ENCODE results near the gene MEGF6.

The MEGF6 gene

GRCh38 chr1:3611170-3612019 is at the start of gene MEGF6:
MEGF6 (minus strand) TSS chr1:3611508; CDS start chr1:3611268, 240 bp downstream.
- DNase-seq (ENCODE audit: low read depth in 2 of 2), result peak; percentile 39 to 41

GRCh38 chr1:3660704-3661103 is 49.4 kb upstream of the MEGF6 start:
- DNase-seq (ENCODE audit: low read depth in 2 of 2), result no peak

- no peak for DNase-seq (ENCODE audit: low read depth in 2 of 2)
These were observed 47.8 kb upstream of the MEGF6 start for GRCh38 chr1:3659093-3659492.

- DNase-seq (ENCODE audit: low read depth in 2 of 2), result no peak
These were observed 46.9 kb upstream of the MEGF6 start for GRCh38 chr1:3658231-3658615.

- no peak for DNase-seq (ENCODE audit: low read depth in 2 of 2)
These were observed 46.4 kb upstream of the MEGF6 start for GRCh38 chr1:3657578-3658230.

- no peak for DNase-seq (ENCODE audit: low read depth in 2 of 2)
These were observed 45.8 kb upstream of the MEGF6 start for GRCh38 chr1:3657096-3657475.

GRCh38 chr1:3656450-3657095 is 45.3 kb upstream of the MEGF6 start:
- no peak for DNase-seq (ENCODE audit: low read depth in 2 of 2)

GRCh38 chr1:3654549-3655281 is 43.4 kb upstream of the MEGF6 start:
- DNase-seq (ENCODE audit: low read depth in 2 of 2), result no peak

GRCh38 chr1:3653286-3653618 is 41.9 kb upstream of the MEGF6 start:
- DNase-seq (ENCODE audit: low read depth in 2 of 2), result no peak

- no peak for DNase-seq (ENCODE audit: low read depth in 2 of 2)
These were observed 41.4 kb upstream of the MEGF6 start for GRCh38 chr1:3652548-3653285.

GRCh38 chr1:3651930-3652547 is 40.7 kb upstream of the MEGF6 start, which contains the start of gene TP73:
TP73 (plus strand) TSS chr1:3652516; CDS start chr1:3682366, 29,850 bp downstream.
- DNase-seq (ENCODE audit: low read depth in 2 of 2), result no peak

- no peak for DNase-seq (ENCODE audit: low read depth in 2 of 2)
These were observed 40.0 kb upstream of the MEGF6 start for GRCh38 chr1:3651026-3651929.

GRCh38 chr1:3650248-3651025 is 39.1 kb upstream of the MEGF6 start:
- DNase-seq (ENCODE audit: low read depth in 2 of 2), result no peak

- DNase-seq (ENCODE audit: low read depth in 2 of 2), result peak; percentile 88 to 90
These were observed 38.3 kb upstream of the MEGF6 start, which contains the start of gene WRAP73 for GRCh38 chr1:3649342-3650247. WRAP73 (minus strand) TSS chr1:3650103; CDS start chr1:3649999, 104 bp downstream.

GRCh38 chr1:3646596-3646995 is 35.3 kb upstream of the MEGF6 start:
- DNase-seq (ENCODE audit: low read depth in 2 of 2), result no peak

GRCh38 chr1:3645666-3646355 is 34.5 kb upstream of the MEGF6 start:
- no peak for DNase-seq (ENCODE audit: low read depth in 2 of 2)

- DNase-seq (ENCODE audit: low read depth in 2 of 2), result no peak
These were observed 33.9 kb upstream of the MEGF6 start for GRCh38 chr1:3645247-3645646.
